HG03439 (cell line): ENCODE data around the gene SCN1B.
"Not testable (repeated sequence)": the region's sequence is repeated elsewhere in the genome, so short reads cannot be mapped to it uniquely, and the experiment has no call there.

Source experiments
- ATAC-seq: cut with Tn5 transposase; IDR thresholded peaks from one replicate; pipeline ENCODE4 v1.9.1; 2021; ENCODE audit warnings: mild to moderate bottlenecking, moderate library complexity; ENCODE audit not compliant: unreplicated experiment

The SCN1B gene

GRCh38 chr19:35030257-35031071 lies at the start of gene SCN1B:
SCN1B (plus strand) TSS chr19:35030470; CDS start chr19:35030821, 351 bp downstream.
- ATAC-seq: no peak

GRCh38 chr19:34982275-34982674 lies 48.0 kb upstream of the SCN1B start:
- no peak for ATAC-seq

- no peak for ATAC-seq
These were observed 46.5 kb upstream of the SCN1B start for GRCh38 chr19:34983786-34984185.

DNA sequence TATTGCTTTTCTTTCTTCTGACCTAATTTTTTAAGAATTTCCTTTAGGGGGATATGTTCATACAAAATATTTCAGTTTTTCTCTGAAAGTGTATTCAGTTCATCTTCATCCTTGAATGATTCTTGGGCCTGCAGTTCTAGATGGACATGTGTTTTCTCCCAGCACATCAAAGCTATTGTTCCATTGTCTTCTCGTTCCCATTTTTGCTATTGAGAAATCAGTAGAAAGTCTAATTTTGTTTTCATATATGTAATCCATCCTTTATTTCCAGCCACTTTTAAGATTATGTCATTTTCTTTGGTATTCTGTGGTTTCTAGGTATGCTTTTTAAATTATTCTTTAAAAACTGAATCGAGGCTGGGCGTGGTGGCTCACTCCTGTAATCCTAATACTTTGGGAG lies 46.0 kb upstream of the SCN1B start:
- ATAC-seq: no peak

GRCh38 chr19:34985249-34986022 lies 44.8 kb upstream of the SCN1B start:
- ATAC-seq: no peak

- no peak for ATAC-seq
These were observed 42.2 kb upstream of the SCN1B start for GRCh38 chr19:34988119-34988518.

GRCh38 chr19:34989298-34989697 lies 41.0 kb upstream of the SCN1B start:
- no peak for ATAC-seq

GRCh38 chr19:34990578-34991192 lies 39.6 kb upstream of the SCN1B start:
- no peak for ATAC-seq

- ATAC-seq: no peak
These were observed 38.5 kb upstream of the SCN1B start for GRCh38 chr19:34991542-34992333.

- not testable (repeated sequence) for ATAC-seq
These were observed 37.7 kb upstream of the SCN1B start for GRCh38 chr19:34992582-34992981.

GRCh38 chr19:34994286-34994642 lies 36.0 kb upstream of the SCN1B start:
- ATAC-seq: no peak

- no peak for ATAC-seq
These were observed 35.4 kb upstream of the SCN1B start for GRCh38 chr19:34994643-34995541.

DNA sequence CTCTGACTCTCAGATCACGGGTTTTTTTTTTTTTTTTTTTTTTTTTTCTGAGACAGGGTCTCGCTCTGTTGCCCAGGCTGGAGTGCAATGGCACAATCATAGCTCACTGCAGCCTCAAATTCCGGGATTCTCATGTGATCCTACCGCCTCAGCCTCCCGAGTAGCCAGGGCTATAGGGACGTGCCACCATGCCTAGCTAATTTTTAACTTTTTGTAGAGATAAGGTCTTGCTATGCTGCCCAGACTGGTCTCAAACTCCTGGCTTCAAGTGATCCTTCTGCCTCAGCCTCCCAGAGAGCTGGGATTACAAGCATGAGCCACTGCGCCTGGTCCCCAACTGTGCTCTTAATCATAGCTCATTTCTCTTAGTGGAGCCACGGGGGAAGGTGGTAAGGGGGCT lies 34.7 kb upstream of the SCN1B start:
- ATAC-seq: no peak

DNA sequence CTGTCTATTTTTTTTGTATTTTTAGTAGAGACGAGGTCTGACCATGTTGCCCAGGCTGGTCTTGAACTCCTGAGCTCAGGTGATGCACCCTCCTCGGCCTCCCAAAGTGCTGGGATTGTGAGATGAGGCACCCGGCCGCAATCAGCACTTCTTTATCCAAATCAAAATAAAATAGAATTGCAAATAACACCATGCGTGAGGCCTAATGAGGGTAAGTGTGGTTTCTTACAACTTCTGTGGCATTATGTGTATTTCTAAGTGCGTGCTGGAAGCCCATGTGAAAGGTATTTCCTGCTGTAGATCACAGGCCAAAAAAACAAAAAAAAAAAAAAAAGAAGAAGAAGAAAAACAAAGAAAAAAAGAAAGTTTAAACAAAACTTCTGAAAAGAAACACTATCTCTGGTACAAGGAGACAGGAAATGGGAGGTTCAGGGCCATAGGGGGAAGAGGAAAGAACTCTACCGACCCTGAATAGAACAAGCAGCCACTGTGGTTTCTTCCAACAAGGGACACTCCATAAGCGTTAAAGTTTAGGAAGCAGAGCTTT lies 33.1 kb upstream of the SCN1B start:
- no peak for ATAC-seq

DNA sequence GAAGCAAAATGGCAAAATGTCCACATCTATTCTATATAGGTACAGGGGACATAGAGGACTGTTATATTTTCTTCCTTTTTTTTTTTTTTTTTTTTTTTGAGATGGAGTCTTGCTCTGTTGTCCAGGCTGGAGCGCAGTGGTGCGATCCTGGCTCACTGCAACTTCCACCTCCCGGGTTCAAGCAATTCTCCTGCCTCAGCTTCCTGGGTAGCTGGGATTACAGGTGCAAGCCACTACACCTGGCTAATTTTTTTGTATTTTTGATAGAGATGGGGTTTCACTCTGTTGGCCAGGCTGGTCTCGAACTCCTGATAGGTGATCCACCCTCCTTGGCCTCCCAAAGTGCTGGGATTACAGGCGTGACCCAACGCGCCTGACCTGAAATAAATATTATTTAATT lies 32.0 kb upstream of the SCN1B start:
- ATAC-seq: not testable (repeated sequence)

DNA sequence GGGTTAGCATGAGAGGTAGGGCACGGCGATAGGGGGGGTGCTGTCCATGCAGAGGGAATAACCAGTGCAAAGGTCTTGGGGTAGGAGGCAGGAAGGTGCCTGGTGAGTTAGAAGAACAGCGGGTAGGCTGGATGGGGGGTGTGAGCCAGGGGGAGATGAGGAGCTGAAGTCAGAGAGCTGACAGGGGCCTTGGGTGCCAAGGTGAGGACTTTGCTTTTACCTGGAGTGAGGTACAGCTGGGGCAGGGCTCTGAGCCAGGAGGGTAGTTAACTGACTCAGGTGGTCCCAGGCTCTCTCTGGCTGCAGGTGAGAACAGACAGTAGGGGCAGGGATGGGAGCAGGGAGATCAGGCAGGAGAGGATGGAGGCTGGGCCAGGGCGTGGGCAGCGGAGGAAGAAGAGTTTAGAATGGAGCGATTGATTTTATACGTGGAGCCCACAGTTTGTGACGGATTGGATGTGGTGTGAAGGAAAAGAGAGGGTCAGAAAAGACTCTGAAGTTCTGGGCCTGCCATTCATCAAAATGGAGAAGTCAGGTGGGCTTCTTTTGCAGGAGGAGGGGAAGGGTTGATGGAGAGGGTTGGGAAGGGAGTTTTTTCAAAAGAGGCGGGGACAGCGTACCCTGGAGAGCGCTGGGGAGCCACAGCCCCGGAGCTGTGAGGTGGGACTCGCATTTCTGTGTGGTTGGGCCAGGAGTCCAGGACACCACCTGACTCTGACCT lies 31.3 kb upstream of the SCN1B start:
- ATAC-seq: no peak

DNA sequence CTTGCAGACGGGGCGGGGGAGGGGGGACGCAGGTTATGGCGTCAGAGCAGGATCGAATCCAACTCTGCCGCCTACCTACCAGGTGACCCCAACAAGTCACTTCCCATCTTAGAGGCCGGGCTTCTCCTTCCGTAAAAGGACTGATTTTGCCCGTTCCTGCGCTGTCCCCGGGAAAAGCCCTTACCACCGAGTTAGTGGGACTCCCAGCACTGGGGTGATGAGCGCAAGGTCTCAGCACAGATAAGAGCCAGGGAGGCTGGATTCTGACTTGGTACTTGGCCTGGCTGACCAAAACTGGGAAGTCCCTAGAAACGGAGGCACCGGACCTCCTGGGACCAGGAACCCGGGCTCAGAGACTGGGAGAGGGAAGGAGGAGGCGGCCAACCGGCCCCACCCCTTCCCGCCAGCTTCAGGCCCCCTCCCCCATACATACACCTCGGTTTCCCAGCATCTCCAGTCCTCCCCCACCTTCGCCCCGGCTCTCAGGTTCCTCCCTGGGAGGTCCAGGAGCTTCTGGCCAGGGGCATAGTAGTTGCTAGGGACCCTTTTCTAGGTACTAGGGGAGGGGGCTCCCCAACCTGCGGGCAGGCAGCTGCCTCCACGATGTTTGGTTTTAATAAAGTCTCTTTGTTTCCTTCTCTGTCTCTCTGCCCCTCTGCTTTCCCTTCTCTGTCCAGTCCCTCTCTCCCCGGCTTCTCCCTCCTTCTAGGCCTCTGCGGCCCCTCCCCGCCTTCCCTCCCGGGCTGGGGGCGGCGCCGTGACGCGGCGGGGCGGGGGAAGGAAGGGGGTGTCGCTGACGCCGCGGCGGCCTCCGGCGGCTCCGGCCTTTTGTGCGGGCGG lies 30.6 kb upstream of the SCN1B start, which contains the start of gene GRAMD1A:
Gene GRAMD1A (plus strand): TSS at position 826 of the 840 bp plus-strand sequence. CDS start 156 bp downstream, outside the sequence.
- ATAC-seq: no peak

- no peak for ATAC-seq
These were observed 30.0 kb upstream of the SCN1B start for GRCh38 chr19:35000338-35000646.
